GM12891 (cell line): ENCODE results near the gene OSER1.

ENCODE experiments used
- DNase-seq: peaks from one replicate; pipeline ENCODE4 v3.0.0; 2011; ENCODE audit warnings: low spot score; ENCODE audit not compliant: insufficient read length
- FAIRE-seq: peaks from 2 replicates; lab custom pipeline; 2011; peaks lifted over from hg19 to GRCh38; lab: Jason Lieb, UNC
- PAX5 ChIP-seq: IDR thresholded peaks from 2 replicates; pipeline ENCODE4 v1.6.1; 2011; ENCODE audit warnings: low read length, moderate library complexity, mild to moderate bottlenecking; ENCODE audit not compliant: insufficient read depth, severe bottlenecking
- POLR2A ChIP-seq: IDR thresholded peaks from 2 replicates; pipeline ENCODE4 v1.6.1; 2011; ENCODE audit warnings: low read depth, low read length, control low read depth
- POLR2AphosphoS5 ChIP-seq: IDR thresholded peaks from 2 replicates; pipeline ENCODE4 v1.6.1; 2011; ENCODE audit warnings: low read depth, low read length, control low read depth
- POU2F2 ChIP-seq: IDR thresholded peaks from 2 replicates; pipeline ENCODE4 v1.6.1; 2011; ENCODE audit warnings: low read depth, mild to moderate bottlenecking, control low read depth, low read length, moderate library complexity
- SPI1 ChIP-seq: IDR thresholded peaks from 2 replicates; pipeline ENCODE4 v1.6.1; 2011; ENCODE audit warnings: low read depth, low read length, control low read depth
- TAF1 ChIP-seq: IDR thresholded peaks from 2 replicates; pipeline ENCODE4 v1.6.1; 2011; ENCODE audit warnings: low read depth, low read length, control low read depth

The OSER1 gene

DNA sequence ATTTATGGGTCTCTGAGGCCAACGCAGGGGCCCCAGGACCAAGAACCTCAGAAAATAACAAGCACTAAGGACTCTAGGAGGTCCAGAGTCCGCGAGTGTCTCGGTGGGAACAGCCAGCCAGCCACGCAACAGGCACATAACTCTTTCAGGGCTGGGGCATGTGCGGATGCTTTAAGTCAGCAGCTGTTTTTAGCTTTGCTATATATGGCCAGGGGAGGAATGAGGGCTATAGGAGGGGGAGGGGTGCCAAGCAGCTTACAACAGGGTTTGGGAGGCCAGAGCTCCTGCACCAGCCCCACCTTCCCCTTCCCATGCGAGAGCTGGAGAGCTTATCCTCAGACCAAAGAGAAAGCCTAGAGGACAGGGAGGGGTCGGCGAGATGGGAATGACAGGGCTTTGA lies 29.8 kb downstream of the OSER1 start:
- FAIRE-seq (no peak), DNase-seq (no peak)

GRCh38 chr20:44176833-44177534 lies 33.6 kb downstream of the OSER1 start:
- TF ChIP-seq PAX5 (no peak), SPI1 (no peak), TAF1 (no peak), POU2F2 (no peak), POLR2A (no peak)
- DNase-seq: no peak
- no peak for FAIRE-seq

More for the DNA sequence above, 29.8 kb downstream of the OSER1 start:
- TF ChIP-seq POLR2A (no peak), SPI1 (no peak)

DNA sequence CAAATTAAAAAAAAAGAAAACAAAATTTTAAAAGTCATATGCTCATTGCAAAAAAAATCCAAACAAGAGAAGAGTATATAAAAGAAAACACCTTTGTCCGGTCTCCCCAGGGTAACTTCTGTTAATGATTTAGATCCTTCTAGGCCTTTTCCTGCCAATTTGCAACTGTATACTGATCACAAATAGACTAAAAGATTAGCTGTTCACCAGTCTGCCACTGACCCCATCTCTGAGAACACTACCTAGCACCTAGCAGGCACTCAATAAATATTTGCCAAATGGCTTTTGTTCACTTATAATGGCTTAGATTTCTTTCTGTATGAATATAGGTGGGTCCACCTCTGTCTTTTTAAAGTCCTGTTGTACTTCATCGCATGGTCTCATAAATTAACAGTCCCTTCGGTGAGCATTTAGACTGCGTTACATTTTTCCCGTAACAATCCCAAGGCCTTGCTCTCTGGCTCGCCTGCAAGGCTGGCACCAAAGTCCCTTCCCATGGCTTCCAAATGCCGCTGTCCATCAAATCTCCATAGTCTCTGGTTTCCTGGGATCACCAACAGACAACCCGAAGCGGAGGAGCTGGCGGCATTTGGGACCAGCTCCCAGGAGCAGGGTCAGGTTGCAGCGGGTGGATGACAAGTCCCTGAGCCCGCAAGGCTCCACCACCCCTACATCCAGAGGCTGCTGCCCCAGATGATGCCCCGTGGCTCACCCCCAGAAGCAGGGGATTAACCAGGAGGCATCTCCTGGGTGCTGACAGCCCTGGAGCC lies 35.4 kb downstream of the OSER1 start:
- DNase-seq: no peak
- no peak for TF ChIP-seq SPI1
- no peak for FAIRE-seq

DNA sequence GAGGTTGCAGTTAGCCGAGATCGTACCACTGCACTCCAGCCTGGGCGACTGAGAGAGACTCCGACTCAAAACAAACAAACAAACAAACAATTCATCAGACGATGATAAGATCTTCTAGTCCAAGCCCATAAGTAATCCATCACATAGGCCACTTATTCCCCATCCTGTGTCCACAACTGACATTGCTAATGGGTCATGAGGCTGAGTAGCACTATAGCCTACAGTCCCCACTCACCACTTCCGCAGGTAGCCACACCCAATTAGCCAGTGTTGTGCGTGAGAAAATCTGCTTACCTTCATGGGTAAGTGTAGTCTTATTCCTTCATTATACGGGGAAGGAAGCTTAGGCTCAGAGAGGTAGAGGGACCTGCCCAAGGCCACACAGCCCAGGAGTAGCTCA lies 36.7 kb downstream of the OSER1 start:
- no peak for TF ChIP-seq SPI1
- TF ChIP-seq POU2F2: no peak
- TF ChIP-seq TAF1: no peak
- TF ChIP-seq POLR2AphosphoS5: no peak
- FAIRE-seq: no peak
- no peak for DNase-seq

GRCh38 chr20:44173116-44173515 lies 37.5 kb downstream of the OSER1 start:
- FAIRE-seq: no peak
- no peak for TF ChIP-seq SPI1
- no peak for TF ChIP-seq POU2F2
- TF ChIP-seq POLR2AphosphoS5: no peak
- no peak for TF ChIP-seq PAX5
- DNase-seq: no peak

GRCh38 chr20:44172572-44172950 lies 38.0 kb downstream of the OSER1 start:
- TF ChIP-seq POLR2AphosphoS5: no peak
- TF ChIP-seq SPI1: no peak
- no peak for TF ChIP-seq PAX5
- TF ChIP-seq POLR2A: no peak
- no peak for TF ChIP-seq POU2F2
- no peak for TF ChIP-seq TAF1
- FAIRE-seq: no peak

DNA sequence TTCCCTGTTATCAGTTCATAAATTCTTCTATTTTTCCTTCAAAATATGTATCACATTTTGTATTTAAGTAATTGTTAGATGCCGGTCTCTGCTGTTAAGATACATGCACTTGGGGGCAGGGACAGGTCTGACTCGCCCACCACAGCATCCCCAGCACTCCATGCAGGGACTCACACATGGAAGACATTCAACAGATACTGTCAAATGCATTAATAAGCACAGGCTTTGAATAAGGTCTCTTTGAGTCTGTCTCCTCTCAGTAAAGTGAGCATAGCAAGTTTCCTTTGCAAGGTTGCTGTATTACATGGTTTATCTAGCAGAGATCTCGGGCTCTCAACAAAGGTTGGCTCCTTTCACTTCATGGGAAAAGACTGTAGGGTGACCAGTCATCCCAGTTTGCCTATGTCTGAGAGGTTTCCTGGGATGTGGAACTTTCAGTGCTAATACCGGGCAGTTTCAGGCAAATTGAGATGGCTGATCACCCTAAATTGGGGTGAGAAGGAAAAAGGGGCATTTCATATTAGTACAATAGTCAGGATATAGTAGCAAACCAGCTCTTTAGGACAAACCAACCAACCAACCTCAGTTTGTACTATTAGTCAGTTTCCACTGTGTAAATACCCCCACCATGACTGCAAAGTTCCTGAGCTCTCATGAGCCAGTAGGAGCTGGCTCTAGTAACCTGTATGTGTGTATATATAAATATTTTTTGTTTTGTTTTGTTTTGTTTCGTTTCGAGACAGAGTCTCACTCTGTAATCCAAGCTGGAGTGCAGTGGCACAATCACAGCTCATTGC lies 38.6 kb downstream of the OSER1 start:
- FAIRE-seq: no peak
- no peak for DNase-seq
- TF ChIP-seq POU2F2 (no peak), PAX5 (no peak), POLR2A (no peak), TAF1 (no peak), SPI1 (no peak), POLR2AphosphoS5 (no peak)

More at GRCh38 chr20:44172572-44172950, 38.0 kb downstream of the OSER1 start:
- DNase-seq: no peak

- DNase-seq (no peak), FAIRE-seq (no peak)
- TF ChIP-seq POU2F2 (no peak), PAX5 (no peak), POLR2A (no peak), TAF1 (no peak), POLR2AphosphoS5 (no peak), SPI1 (no peak)
Observed at GRCh38 chr20:44170816-44171410, 39.7 kb downstream of the OSER1 start.

GRCh38 chr20:44167736-44168135 lies 42.8 kb downstream of the OSER1 start:
- FAIRE-seq: no peak
- DNase-seq: no peak

DNA sequence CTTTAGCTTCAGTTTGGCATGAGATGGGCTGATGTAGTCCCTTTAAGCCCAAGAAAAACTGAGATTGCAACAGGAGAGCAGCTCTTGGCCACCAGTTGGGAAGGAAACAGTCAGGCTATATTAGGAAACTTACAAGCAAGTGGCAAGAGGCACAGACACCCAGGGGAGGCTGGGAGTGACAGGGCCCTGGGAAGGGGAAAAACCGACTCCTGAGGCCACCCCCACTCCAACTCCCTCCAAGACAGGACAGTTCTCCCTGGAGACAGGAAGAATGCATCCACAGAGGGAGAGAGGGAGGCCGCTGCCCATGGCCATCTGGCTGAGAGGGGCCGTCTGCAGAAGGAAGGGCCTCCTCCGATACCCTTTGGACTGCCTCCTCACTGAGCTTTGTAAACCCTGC lies 44.1 kb downstream of the OSER1 start:
- DNase-seq (no peak), FAIRE-seq (no peak)
- TF ChIP-seq SPI1 (no peak), POLR2AphosphoS5 (no peak), TAF1 (no peak), PAX5 (no peak), POLR2A (no peak), POU2F2 (no peak)

More at GRCh38 chr20:44167736-44168135, 42.8 kb downstream of the OSER1 start:
- TF ChIP-seq POLR2A (no peak), POLR2AphosphoS5 (no peak), PAX5 (no peak)
